GM12864 (cell line): ENCODE results near the gene PPP2R2B.

Source experiments
- DNase-seq: peaks from one replicate; pipeline ENCODE4 v3.0.0-alpha.2; 2011; ENCODE audit warnings: low read depth
- H3K4me3 ChIP-seq: 2 replicates; pipeline ENCODE4 v1.5.1; 2011; ENCODE audit warnings: mild to moderate bottlenecking, low read depth, low read length, control low read depth
- CTCF ChIP-seq: IDR thresholded peaks from 2 replicates; pipeline ENCODE4 v1.5.1; 2011; ENCODE audit warnings: low read depth, mild to moderate bottlenecking, moderate library complexity, low read length, control low read depth, inconsistent platforms; ENCODE audit errors: missing control alignments

Gene PPP2R2B

GRCh38 chr5:146725025-146725424 lies 153.5 kb downstream of the PPP2R2B start:
- no peak for TF ChIP-seq CTCF
- no peak for DNase-seq
- H3K4me3 ChIP-seq: no peak overlapping the region

GRCh38 chr5:146722361-146722779 lies 156.2 kb downstream of the PPP2R2B start:
- no peak for DNase-seq
- TF ChIP-seq CTCF: no peak
- no peak overlapping the region for H3K4me3 ChIP-seq

GRCh38 chr5:146721073-146721815 lies 157.3 kb downstream of the PPP2R2B start:
- TF ChIP-seq CTCF: no peak
- no peak for DNase-seq
- H3K4me3 ChIP-seq: no peak overlapping the region

- DNase-seq: no peak
- H3K4me3 ChIP-seq: no peak overlapping the region
- no peak for TF ChIP-seq CTCF
These were observed 158.4 kb downstream of the PPP2R2B start for GRCh38 chr5:146720107-146720506.

- DNase-seq: no peak
- no peak overlapping the region for H3K4me3 ChIP-seq
- no peak for TF ChIP-seq CTCF
These were observed 159.4 kb downstream of the PPP2R2B start for GRCh38 chr5:146719179-146719578.

- no peak for TF ChIP-seq CTCF
- no peak overlapping the region for H3K4me3 ChIP-seq
These were observed 159.9 kb downstream of the PPP2R2B start for GRCh38 chr5:146718609-146719008.

GRCh38 chr5:146717951-146718350 lies 160.6 kb downstream of the PPP2R2B start:
- no peak for DNase-seq
- TF ChIP-seq CTCF: no peak
- no peak overlapping the region for H3K4me3 ChIP-seq

More at GRCh38 chr5:146718609-146719008, 159.9 kb downstream of the PPP2R2B start:
- DNase-seq: no peak
